Right hindlimb (tissue), 1 donor: Measurements from ENCODE around the gene GLS.
"Not testable (repeated sequence)": the region's sequence is repeated elsewhere in the genome, so short reads cannot be mapped to it uniquely, and the experiment has no call there.

ENCODE experiments used
- DNase-seq: peaks from one replicate; pipeline ENCODE4 v3.0.0-alpha.2; 2018

Gene GLS

GRCh38 chr2:190938771-190939335 is 58.2 kb downstream of the GLS start:
- no peak for DNase-seq

- DNase-seq, result no peak
These were observed 59.8 kb downstream of the GLS start for GRCh38 chr2:190940454-190940853.

GRCh38 chr2:190941571-190941970 is 61.0 kb downstream of the GLS start:
- no peak for DNase-seq

GRCh38 chr2:190942697-190943096 is 62.1 kb downstream of the GLS start:
- no peak for DNase-seq

GRCh38 chr2:190943706-190944105 is 63.1 kb downstream of the GLS start:
- no peak for DNase-seq

GRCh38 chr2:190947141-190947540 is 66.5 kb downstream of the GLS start:
- DNase-seq, result no peak

- DNase-seq, result no peak
These were observed 67.2 kb downstream of the GLS start for GRCh38 chr2:190947711-190948251.

- no peak for DNase-seq
These were observed 68.0 kb downstream of the GLS start for GRCh38 chr2:190948671-190949070.

GRCh38 chr2:190950566-190950991 is 70.0 kb downstream of the GLS start:
- no peak for DNase-seq

GRCh38 chr2:190953257-190953656 is 72.6 kb downstream of the GLS start:
- no peak for DNase-seq

GRCh38 chr2:190959911-190960788 is 79.5 kb downstream of the GLS start:
- DNase-seq, result no peak

- not testable (repeated sequence) for DNase-seq
These were observed 80.5 kb downstream of the GLS start for GRCh38 chr2:190961117-190961516.

- no peak for DNase-seq
These were observed 81.4 kb downstream of the GLS start for GRCh38 chr2:190961918-190962487.

- DNase-seq, result no peak
These were observed 82.5 kb downstream of the GLS start for GRCh38 chr2:190963088-190963487.

GRCh38 chr2:190964170-190964795 is 83.7 kb downstream of the GLS start:
- DNase-seq, result no peak

- DNase-seq, result no peak
These were observed 85.1 kb downstream of the GLS start for GRCh38 chr2:190965580-190966222.

GRCh38 chr2:190968522-190968921 is 87.9 kb downstream of the GLS start:
- DNase-seq, result no peak

GRCh38 chr2:190970160-190970559 is 89.5 kb downstream of the GLS start:
- no peak for DNase-seq

GRCh38 chr2:190970873-190971506 is 90.4 kb downstream of the GLS start:
- DNase-seq, result no peak

GRCh38 chr2:190972213-190972612 is 91.6 kb downstream of the GLS start:
- no peak for DNase-seq

- no peak for DNase-seq
These were observed 92.2 kb downstream of the GLS start for GRCh38 chr2:190972846-190973245.

GRCh38 chr2:190973262-190973661 is 92.6 kb downstream of the GLS start:
- no peak for DNase-seq
